Hepatic stellate cell (primary cell): ENCODE results near the gene TTC23.

Source experiments
- DNase-seq: peaks from one replicate; pipeline ENCODE4 v3.0.0; 2011; ENCODE audit warnings: low spot score

TTC23 gene

DNA sequence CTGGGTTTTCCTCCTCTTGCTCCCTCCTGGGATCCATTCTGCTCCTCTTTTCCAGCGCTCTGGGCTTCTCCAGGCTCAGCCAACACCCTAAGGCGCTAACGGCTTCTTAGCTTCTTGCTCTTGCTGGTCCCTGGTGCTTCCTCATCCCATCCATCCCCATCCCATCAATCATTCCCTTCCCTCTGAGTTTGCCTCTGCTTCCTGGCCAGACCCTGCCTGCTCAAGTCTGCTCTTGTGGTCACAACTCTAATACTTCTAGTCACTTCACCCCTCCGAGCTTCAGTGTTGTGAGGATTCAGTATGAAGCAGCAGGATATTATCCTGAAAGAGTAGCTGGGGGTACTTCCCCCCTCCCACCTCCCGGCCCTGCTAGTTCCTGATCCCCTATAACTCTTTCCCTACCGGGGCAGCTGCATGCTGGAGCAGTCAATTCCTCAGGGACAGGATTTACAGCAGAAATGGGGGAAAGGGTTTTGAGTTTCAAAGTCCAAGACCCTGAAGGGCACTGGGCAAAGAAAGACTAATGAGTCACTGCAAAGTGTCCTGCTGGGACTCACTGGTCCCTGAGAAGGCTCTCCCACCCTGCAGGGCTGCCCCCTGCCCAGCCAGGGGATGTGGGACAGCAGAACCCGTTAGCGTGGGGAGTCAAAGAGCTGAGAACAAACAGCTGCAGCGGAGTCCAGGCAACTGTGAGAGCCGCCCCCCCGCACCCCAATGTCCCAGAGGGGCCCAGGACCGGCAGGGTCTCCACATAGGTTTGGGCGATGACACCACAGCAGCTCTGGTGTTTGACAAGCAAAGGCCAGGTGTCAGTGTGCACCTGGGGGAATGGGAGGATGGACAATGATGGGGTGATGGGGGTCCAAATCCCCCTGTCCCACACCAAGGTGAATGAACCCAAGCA lies 146.8 kb downstream of the TTC23 start:
- no peak for DNase-seq

GRCh38 chr15:99101501-99101900 lies 147.9 kb downstream of the TTC23 start:
- no peak for DNase-seq

DNA sequence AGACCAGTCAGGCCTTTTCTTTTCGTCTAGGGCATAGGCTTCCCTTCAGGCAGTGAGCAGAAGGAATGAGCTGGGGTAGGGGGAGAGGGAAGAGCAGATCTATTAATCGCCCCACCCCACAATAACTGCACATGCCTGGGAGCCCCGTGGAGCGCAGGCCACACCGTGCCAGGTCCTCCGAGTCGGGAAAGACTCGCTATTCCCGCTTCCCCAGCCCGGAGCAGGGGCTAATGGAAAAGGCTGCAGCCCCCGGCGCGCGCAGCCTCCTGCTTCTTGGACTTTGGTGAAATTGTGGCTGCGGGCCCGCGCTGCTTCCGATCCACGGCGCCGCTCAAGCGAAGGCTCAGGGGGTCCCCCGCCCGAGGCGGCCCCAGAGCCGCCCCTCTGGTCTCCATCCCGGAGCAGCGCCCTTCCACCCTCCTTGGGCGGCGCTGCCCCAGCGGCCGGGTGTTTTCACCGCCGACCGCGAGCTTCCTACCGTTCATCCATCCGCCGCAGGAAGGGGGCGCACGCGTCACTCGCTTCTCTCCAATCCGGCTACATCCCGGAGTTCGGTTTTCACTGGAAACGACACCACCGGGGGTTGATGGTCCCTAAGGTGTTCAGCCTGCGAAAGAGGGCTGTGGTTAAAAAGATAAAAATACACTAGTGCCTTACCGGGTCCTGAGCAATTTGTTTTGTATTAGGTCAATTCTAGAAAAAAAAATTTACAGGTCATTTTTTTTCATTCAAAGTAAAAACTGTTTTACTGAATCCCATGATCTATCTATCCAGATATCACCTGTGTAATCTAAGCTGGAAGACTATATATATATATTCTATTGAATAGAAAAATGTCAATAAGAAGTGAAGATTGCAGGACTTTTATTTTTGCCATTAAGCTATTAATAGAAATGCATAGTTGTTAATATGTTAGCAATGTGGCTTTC lies 148.9 kb downstream of the TTC23 start:
- peak; percentile 84 for DNase-seq

GRCh38 chr15:99099661-99100060 lies 149.7 kb downstream of the TTC23 start:
- no peak for DNase-seq

DNA sequence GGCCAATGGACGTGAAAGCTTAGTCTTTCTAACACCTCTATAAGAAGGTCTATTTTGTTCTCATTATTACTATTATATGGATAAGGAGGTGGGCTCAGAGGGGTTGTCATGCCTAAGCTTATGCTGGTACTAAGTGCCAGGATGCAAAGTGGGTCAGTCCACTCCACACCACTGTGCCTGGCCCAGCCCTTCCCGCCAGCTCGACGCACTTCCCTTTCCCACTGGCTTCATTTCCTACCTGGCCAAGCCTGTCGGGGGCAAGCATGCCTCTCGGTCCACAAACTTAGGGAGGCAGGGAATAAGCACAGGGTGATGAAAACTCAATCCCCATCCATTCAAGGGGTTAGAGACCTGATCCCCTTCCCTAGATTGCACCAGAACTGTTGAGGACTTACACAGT lies 150.4 kb downstream of the TTC23 start:
- no peak for DNase-seq

- no peak for DNase-seq
Measured at GRCh38 chr15:99098426-99098825, 151.0 kb downstream of the TTC23 start.

DNA sequence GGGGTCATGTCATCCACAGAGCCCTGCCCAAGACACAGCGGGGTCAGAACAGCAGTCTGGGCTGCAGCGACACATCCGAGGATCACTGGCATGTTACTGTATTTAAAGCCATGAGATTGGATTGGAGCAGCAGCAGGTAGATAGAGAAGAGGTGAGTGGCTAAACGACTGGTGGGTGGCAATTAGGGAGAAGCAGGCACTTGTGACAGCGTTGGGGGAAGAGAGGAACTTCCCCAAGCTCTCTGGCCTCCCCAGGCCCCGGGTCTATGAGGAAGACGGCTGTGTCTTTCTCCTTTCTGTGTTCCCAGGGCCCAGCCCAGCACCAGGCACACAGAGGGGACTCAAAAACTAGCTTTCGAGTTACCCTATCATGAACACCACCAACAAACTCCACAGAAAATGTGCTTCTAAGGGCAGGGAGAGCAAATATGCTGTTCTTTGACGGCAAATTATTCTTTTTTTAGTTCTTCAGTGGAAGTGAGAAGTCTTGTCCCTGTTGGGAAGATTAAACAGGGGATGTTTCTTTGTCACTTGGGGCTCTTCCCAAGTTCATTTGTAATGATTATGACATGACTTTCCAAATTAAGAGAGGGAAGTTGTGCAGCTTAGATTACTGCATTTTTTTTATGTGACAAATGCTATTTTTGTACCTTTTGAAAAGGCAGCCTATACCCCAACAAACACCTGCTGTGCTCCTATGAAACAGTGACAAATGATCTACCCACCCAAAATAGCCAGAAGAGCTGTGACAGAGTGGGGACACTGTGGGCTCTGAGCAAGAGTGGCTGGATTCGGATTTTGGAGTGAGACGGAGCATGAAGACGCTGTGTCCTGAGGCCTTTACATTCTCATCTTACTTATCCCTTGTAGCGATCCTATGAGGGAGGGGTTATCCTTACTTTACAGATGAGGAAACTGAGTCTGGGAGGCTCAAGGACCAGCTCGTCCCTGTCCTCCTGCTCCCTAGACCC lies 151.7 kb downstream of the TTC23 start:
- no peak for DNase-seq

DNA sequence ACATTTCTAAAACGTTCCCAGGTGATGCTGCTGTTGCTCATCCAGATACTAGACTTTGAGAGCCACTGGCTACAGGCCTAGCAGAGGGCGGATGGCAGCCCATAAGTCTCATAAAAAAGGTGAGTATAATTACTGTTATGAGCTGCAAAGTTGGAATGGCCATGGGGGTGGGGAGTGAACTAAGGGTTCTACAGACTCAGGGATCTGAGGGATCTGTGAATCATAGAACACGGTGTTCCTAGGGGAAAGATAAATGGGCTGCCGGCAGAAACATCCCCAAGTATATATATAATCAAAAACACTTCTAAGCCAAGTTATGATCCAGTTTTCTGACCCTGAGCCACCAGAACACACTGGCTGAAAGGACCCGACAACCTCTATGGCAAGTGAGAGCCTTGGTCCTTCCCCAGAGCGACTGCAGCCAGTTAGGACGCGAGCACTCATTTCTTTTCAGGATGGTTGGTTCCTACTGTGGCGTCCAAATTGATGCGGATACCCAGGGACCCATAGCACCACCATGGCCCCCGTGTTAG lies 152.4 kb downstream of the TTC23 start:
- no peak for DNase-seq

GRCh38 chr15:99096173-99096893 lies 153.0 kb downstream of the TTC23 start:
- DNase-seq: no peak

DNA sequence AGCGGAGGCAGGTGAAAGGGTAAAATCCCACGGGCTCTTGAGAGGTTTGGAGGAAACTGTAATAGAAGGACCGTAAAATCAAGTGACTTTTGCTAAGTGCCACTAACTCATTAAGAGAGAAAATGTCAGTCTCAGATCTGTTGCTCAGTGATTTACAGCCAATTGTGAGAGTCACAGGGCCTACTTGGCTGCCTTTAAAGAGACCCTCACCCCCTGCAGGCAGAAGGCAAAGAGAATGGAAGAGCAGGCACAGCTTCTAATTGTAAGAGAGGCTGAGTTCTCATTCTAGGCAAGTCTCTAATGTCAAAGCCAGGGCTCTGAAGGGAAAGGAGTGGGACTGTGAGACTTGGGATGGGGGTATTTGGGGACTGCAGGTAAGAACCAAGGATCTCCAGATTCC lies 153.8 kb downstream of the TTC23 start:
- DNase-seq: no peak

DNA sequence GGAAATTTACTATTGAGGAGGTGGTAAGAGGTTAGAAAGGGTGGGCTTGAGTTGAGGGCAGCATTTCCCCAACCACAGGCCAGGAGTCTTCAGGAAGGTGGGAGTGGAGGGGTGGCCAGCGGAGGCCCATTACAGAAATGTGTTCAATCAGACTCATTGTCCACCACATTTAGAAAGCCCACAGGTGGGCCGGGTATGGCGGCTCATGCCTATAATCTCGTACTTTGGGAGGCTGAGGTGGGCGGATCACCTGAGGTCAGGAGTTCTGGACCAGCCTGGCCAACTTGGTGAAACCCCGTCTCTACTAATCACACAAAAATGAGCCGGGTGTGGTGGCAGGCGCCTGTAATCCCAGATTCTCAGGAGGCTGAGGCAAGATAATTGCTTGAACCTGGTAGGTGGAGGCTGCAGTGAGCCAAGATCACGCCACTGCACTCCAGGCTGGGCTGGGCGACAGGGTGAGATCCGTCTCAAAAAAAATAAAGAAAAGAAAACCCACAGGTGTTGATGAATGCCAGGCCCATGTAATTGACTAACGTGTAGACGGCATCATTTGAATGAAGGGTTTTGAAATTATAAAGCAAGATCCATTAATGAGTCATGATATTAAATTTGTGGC lies 156.7 kb downstream of the TTC23 start:
- DNase-seq: no peak

DNA sequence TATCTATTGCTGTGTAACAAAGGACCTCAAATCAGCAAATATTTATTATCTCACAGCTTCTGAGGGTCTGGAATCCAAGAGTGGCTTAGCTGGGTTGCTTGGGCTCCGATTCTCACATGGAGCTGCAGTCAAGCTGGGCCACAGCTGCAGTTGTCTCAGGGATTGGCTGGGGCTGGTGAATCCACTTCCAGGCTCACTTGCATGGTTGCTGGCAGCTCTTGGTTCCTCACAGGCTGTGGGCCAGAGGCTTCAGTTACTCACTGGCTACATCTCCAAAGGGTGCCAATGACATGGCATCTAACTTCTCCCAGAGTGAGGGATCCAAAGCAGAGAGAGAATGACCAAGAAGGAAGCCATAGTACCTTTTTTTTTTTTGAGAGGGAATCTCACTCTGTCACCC lies 158.4 kb downstream of the TTC23 start:
- DNase-seq: no peak

- no peak for DNase-seq
Measured at GRCh38 chr15:99090011-99090699, 159.2 kb downstream of the TTC23 start.

- no peak for DNase-seq
Measured at GRCh38 chr15:99087405-99087943, 161.9 kb downstream of the TTC23 start.

- DNase-seq: no peak
Measured at GRCh38 chr15:99086327-99086667, 163.1 kb downstream of the TTC23 start.
